GM21390 (cell line): Measurements from ENCODE around the gene CELF6.
"Not testable (repeated sequence)": the region's sequence is repeated elsewhere in the genome, so short reads cannot be mapped to it uniquely, and the experiment has no call there.

Source experiments
- ATAC-seq: cut with Tn5 transposase; IDR thresholded peaks from one replicate; pipeline ENCODE4 v1.9.1; 2021; ENCODE audit not compliant: unreplicated experiment

The CELF6 gene

DNA sequence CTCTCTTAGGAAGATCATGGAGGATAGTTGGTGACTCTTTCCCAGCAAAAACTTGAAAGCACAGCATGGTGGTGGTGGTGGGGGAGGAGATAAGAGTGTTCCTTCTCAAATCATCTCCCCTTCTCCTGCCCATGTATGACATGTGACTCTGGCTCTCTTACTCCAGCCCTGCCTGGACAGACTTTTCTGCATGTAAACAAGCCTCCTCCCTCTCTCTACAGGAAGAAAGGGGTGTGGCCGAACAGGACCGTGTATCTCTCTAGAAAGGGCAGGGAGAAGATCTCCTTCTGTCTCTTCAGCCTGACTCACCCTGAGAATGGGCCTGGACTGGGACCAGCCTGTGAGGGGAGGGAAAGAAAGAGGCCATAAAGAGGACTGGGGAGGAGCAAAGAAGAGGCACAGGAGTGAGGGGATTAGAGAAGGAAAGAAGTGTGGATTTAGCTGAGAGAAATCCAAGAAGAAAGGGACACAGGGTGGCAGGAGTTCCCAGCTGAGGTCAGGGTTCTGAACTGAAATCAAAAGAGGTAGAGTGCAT is 1.5 kb downstream of the CELF6 start:
- no peak for ATAC-seq

DNA sequence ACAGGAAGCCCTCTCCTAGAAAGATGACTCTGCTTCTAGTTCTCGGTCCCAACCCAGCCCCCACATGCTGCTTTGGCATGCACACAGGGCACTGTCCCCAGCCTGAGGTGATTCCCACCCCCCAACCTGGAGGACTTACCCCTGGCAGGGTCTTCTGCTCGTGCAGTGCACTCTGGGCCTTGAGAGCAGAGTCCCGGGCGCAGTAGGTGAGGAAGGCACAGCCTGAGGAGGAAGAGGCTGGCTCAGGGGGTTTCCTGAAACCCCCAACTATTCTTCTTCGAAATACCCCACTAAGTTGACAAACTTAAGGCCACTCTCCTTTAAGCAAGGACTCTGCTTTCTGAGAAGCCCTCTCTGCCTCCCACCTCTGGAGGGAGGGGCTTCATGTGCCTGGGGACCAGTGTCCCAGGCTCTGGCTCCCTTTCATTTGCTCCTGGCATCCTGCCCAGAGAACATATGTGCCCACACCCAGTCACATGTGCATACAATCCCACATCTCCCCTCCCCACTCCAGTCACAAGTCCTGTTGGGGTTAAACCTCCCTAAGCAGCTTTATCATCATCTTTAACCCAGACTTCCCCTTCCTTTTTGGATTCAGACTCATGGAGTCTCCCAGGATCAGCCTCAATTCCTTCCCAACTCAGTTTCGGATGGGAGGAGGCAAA is 4.1 kb downstream of the CELF6 start:
- ATAC-seq = no peak

DNA sequence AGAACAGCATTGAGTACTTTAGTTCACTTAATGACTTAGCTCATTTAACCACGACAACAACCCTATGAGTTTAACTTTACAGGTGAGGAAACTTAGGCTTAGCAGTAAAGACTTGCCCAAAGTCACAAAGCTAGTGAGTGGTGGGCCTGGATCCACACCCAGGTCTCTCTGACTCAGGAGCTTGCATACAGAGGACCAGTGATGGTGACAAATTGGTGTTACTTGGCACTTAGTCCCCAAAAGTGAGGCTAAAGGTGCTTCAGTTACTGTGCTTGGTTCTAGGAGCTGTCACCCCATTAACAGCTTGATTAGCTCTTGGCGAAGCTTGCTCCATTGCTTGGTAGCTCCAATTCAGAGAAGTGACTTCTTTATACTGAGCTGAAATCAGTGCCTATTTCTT is 6.1 kb downstream of the CELF6 start:
- no peak for ATAC-seq

DNA sequence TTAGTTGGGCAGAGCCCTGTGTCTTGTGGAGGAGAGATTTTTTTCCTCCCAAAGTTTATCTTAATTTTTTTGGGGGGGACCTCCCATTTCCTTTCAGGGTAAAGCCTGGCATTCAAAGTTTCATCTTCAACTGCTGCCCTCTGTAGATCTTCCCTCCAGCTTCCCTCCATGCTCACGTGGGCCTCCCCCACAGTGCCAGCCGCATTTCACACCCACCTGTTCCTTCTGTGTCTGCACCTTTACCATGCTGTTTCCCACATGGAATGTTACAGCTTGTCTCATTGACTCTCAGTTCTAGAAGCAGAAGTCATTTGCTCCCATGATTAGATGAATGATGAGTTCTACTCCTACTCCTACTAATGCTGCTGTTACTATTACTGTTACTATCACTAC is 6.5 kb downstream of the CELF6 start:
- no peak for ATAC-seq

DNA sequence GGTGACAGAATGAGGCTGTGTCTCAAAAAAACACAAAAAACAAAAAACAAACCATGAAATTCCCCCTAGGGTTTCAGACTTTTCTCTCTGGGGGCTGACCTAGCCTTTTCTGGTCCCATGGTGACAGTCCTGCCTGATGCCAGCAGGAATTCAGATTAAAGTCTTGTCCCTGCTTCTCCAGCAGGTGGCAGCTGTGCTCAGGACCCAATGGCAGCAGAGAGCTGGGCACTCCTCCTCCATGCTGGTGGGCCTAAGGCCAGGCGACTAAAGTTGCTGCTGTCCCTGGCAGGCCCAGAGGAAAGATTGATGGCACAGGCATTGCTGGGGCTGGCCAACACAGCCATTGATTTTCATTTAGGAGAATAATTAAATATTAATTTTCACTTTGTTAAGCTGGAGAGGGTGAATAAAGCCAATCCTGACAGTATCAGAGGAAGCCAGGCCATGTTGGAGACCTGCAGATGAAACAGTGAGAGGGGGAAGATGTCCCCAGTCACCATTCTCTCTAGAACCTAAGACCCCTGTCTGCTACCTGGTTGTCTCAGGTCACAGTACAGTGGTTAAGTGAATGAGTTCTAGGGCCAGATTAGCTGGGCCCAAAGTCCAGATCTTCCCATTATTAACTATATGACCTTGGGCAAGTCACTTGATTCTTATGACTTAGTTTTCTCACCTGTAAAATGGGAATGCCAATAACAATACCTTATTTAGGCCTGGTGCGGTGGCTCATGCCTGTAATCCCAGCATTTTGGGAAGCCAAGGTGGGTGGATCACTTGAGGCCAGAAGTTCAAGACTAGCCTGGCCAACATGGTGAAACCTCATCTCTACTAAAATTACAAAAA is 7.1 kb downstream of the CELF6 start:
- no peak for ATAC-seq

DNA sequence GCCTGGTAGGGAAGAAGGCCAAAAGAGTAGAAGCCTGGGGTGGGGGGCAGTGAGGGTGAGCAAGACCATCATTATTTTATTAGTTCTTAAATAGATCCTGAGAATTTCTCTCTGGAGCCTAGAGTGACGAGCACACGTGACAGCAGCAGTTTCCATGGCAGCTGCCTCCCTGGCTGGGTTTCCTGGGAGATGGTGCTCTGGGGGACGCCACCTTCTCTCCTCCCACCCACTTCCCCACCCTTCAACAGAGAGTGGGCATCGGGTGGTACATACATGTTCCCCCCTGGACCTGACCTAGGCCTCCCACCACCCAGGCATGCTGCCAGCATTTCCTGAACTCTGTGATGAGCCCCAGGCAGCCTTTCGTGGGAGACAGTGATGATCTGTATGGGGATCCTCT is 12.9 kb downstream of the CELF6 start:
- no peak for ATAC-seq

DNA sequence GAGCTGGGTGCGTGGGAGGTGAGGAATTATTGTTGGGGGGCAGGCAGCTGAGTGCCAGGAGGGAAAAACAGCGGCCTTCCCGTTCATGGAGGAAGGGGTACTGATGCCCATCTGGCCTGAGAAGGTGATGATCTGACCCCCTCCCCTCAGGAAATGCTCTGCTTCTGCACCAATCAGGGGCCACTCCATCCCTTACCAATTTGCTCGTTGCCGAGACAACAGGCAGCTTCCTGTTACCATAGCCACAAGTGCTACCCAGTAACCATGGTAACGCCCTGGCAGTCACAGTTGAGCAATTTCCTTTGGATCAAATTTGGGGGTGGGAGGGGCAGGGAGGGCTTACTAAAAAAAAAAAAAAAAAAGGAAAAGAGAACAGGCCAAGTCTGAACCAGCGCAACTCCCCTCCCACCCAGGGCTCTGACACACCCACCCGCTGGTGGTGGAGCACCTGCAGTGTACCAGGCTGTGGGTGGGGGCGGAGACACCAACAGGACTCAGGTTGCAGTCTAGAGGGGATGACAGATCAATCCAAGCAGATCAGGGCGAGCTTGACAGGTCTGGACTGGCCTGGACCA is 13.7 kb downstream of the CELF6 start:
- ATAC-seq = no peak

DNA sequence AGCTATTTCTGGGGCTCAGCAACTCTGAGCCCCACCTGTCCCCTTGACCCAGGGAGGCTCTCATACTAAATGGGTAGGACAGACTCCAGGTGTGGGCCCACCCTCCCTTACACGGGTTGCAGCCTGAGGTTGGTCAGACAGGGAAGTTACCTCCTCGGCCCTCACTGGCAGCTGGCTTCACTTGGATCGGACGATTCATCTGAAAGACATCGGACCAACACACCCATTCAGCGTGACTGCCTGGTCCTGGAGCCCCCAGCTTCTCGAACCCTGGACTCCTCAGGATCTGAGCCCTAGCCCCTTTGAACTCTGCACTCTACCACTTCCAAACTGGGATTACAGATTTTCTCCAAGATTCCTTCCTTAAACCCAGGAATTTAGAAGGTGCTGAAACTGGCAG is 15.4 kb downstream of the CELF6 start:
- ATAC-seq = no peak

DNA sequence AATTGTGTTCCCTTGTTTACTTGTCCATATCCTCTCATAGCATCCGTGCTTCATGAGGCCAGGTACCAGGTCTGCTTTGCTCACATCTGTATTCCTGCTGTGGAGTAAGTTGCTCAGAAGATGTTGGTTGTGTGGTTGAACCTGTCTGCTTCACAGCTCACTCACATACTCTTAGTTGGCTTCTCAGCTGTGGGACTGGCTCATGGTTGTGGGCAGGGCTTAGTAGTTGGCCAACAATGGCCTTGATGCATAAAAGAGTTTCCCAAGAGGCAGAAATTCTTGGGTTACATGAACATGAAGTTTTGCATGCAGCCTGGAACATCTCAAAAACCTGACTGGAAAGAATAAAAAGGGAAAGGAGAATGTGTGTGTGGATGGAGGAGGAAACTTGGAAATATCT is 17.0 kb downstream of the CELF6 start:
- no peak for ATAC-seq

DNA sequence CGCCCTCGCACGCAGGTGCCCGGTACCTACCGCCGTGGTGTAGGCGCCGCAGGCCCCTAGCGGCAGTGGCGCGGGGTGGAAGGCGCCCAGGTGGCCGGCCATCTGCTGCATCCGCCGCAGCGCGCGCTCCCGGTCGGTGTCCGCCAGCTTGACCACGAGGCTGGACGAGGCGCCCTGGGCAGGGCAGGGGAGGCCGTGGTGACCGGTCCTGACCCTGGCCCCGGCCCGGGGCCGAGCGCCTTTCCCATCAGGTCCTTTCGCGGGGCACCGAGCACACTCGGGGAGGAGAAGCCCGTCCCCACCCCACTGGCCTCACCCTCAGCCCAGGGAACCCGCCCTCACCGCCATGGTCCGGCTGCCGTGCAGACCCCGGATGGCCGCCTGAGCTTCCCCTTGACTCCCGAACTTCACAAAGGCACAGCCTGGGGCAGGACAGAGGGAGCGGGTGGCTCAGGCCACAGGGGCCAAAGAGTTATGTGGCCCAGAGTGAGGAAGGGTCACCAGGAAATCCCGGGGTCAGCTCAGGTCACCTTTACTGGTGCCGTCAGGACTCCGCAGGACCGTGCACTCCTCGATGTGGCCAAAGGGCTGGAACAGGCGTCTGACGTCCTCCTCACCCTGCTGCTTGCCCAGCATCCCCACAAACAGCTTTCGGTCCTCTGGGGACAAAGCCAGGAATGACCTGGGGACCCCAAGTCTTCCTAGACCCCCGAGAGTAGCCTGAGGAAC is 30.2 kb downstream of the CELF6 start:
- ATAC-seq = no peak

DNA sequence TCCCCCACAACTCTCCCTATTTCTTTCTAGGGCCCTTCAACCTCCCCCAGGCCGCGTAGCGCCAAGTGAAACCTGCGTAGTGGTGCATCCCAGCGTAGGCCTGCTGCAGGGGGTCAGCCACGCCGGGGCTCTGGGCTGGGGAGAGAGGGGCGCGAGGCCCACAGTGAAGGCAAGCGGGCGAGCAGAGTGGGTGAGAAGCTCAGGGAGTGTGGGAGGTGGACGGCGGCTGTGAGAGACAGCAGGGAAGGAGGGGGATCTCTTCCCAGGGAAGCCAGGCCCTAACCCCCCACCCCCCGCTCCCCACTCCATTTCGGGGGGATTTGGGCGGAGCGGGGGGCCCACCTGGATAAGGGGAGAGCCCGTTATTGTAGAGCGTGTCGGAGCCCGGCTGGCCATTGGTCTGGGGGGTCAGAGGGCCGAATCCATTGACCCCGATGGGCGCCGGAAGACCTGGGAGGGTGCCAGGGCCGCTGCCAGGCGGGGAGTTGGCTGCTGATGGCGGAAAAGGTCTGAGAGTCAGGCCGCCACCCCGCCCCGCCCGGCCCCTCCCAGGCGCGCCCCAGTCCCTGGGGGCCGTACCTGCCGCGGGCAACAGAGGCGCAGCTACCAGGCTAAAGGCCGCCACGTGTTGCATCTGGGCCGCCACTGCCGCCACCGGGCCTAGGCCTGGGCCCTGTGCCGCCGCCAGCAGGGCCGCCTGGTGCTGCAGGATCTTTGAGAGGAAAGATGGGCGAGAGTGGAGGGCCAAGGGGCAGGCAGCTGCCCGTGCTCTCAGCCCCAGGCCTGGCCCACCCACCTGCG is 31.0 kb downstream of the CELF6 start:
- no peak for ATAC-seq

DNA sequence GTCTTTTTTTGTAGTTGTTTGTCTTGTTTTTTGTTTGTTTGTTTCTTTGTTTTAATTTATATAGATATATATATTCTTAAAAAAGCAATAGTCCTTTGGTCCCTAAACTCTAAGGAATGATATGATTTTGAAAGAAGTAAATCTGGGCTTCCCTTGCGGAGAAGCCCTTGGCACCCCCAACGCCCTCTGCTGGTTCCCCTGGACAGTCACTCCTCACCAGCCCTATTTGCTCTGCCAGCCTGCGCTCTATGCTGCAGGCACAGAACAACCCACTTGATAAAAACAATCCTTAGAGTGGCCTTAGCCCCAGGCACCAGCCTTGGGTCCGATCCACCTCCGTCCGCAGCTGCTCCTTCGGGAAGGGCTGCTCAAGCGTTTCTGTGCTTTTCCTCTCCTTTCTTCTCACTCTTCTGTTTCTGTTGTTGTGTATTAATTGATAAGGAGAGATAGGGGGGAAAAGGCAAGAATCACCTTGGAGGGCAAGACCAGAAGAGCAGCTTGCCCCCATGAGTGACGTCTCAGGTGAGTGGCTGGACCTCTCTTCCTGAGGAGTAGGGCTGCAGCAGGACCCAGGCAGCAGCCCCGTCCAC is 33.9 kb downstream of the CELF6 start:
- ATAC-seq = no peak

DNA sequence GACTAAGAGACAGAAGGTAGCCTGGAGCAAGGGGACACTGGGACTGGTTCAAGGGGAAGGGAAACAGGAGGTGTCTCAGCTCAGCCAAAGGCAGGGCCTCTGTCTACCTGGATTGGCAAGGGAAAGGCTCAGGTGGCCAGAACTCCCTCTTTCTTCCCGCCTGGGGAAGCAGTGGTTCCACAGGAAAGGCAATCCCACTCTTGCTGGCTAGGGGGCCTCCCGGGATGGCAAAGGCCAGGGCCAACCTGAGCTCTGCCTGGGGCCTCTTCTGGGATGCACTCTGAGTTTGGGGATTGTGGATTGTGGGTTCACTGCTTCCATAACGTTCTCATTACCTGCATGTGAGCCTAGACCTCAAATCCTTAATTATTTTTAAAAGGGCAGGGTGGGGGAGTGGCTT is 34.6 kb downstream of the CELF6 start:
- ATAC-seq = no peak

DNA sequence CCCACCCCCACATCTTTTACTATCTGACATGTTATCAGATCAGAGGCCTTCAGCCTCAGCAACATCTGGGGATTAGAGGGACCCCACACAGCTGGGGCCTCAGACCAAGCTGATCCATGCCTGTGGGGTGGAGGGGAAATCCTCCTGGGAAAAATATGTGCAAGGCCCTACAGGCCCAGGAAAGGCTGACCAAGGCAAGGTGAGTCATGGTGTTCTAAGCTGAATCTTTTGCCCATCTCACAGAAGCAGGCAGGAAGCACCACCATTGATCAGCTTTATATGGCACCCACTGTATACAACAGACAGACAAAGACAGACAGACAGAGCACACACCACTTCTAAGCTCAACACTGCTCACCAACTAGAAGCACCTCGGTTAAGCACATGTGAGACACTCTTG is 35.2 kb downstream of the CELF6 start:
- ATAC-seq = no peak

DNA sequence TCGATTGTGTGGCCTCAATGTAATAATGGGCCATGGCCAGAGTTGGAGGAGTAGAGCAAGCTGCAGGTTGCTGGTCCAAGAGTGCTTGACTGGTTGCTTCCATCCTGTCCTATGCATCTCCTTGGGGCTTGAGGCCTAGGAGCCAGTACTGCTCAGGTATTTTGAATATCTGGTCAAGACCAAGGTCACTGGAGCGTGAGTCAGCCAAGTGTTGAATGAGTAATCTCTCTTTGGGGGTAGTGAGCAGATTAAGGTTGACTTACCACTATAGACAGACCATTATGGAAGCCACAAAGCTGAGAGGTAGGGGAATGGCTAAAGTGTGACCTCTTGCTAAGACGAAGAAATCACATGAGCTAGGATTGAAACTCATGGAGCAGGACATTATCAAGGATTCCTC is 38.2 kb downstream of the CELF6 start:
- no peak for ATAC-seq

DNA sequence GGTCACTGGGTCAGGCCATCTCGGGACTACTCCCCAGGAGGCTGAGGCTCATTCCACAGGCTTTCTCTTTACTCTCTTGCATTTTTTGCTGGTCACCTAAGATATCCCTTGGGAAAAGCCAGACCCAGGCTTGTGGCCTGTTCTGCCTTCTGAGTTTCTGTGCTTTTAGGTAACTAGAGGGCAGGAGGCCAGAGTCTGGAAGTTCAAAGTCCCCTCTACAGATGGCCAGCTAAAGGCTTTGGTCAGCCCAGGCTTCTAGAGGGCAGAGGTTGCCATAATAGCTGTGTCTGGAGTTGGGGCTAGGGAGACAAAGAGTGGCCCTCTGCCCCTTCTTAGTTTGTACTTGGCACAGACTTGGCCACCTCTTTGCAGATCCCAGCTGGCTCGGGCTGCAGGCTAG is 39.2 kb downstream of the CELF6 start:
- ATAC-seq = no peak

DNA sequence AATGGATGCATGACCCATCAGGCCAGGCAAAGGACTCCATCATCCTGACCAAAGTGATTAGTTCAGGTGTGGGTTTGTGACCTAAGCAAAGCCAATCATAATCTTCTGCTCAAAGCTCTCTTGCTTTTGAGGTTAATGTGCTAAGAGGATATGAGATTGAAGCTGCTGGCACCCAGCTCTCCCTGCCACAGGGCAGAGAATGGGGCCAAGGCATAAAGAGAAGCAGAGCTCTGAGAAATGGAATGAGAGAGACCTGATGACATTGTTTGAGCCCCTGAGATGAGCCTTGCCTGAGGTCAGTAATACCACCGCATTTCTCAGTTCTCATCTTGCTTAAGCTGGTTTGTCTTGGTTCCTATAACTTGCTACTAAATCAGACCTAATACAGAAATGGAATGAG is 41.2 kb downstream of the CELF6 start:
- no peak for ATAC-seq

DNA sequence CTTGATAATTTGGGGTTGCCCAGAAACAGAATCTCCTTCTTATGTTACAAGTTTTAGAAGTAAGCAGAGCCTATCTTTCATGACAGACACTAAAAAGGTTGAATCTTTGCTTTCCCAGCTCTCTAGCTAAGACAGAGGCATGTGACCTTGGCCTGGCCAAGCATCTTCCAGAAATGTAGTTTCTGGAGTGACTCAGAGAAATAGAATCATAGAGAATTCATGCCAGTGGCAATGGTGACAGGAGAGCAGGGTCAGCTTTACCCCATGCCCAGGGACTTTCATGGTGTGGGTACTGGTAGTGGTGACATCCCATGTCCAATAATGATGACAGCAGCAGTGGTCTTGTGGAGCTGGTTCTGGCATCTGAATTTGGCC is 43.6 kb downstream of the CELF6 start:
- ATAC-seq = no peak

DNA sequence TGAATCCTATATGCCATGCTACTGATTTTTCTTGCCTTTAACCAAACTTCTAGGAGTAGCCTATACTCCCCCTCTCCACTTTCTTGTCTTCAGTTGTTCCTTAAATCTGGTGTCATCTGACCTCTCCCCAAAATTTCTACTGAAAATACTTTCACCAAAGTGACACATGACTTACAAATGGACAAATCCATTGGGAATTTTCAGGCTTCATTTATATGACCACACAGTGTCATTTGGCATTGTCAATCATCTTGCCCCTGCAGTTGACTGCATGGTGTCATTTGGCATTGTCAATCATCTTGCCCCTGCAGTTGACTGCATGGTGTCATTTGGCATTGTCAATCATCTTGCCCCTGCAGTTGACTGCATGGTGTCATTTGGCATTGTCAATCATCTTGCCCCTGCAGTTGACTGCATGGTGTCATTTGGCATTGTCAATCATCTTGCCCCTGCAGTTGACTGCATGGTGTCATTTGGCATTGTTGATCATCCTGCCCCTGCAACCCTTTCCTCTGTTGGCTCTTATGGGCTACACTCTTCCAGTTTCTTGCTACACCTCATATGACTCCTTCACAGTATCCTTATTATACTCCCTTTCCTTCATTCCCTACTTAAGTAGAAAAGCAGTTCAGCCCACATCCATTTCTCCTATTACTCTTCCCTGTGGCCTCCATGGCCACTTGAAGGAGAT is 44.2 kb downstream of the CELF6 start:
- ATAC-seq = not testable (repeated sequence)

DNA sequence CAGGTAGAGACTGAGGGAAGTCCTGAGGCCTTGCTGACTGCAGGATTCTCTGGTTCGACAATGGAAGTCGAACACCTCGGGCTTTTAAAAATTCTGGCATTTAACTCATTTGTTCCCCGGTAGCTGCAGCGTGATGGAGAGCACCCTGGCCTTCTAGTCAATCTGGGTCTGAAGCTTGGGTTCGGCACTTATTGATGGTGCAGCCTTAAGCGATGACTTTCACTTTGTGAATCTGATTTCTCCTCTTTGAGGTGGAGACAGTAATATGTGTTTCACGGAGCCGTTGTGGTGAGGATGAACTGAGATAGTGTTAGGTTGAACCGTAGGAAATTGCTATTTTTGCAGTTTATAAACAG is 47.0 kb downstream of the CELF6 start:
- no peak for ATAC-seq
